Ascending aorta (tissue), 2 donors: Measurements from ENCODE around the gene RLF. TPM values are rescaled to one million over a fixed set of nuclear protein-coding genes. Genes with fewer than 3 reads are reported as not detected.

Source experiments
- DNase-seq, 2 donors: peaks; one replicate each; pipeline ENCODE4 v3.0.0-alpha.2; 2019; ENCODE audit warnings: low spot score in 2 of 2
- H3K27ac ChIP-seq, 2 donors: fragments of 200-600 bp; sonication (generic); one replicate each; pipeline ENCODE4 v1.5.1; 2016 to 2017; ENCODE audit warnings: mild to moderate bottlenecking in 1 of 2
- H3K27me3 ChIP-seq: fragments of 200-600 bp; sonication (generic); one replicate; pipeline ENCODE4 v1.5.1; 2017
- H3K36me3 ChIP-seq, 2 donors: fragments of 200-600 bp; sonication (generic); one replicate each; pipeline ENCODE4 v1.5.1; 2016
- H3K4me1 ChIP-seq, 2 donors: fragments of 200-600 bp; sonication (generic); one replicate each; pipeline ENCODE4 v1.5.1; 2016 to 2017; ENCODE audit warnings: mild to moderate bottlenecking in 1 of 2
- H3K4me3 ChIP-seq, 2 donors: fragments of 200-600 bp; sonication (generic); one replicate each; pipeline ENCODE4 v1.5.1; 2016 to 2017; ENCODE audit warnings: mild to moderate bottlenecking in 1 of 2
- H3K9me3 ChIP-seq, 2 donors: fragments of 200-600 bp; sonication (generic); one replicate each; pipeline ENCODE4 v1.5.1; 2016
- intact Hi-C: fragments of 100-400 bp; cut with DNase I; formaldehyde crosslinking; loops from one replicate; pipeline ENCODE4 v1.15.1; 2023
- total RNA-seq: library from RNA; depleted of rRNA; stranded (reverse); fragments of >200 nt; gene quantifications from one replicate; pipeline ENCODE4 v1.1.0, GENCODE V29; 2016
- TF ChIP-seq, protein P1 (sequence below), 3 experiments: fragments of 200-600 bp in 2 of 3; fragments of 450-650 bp in 1 of 3; sonication (generic) in 2 of 3; IDR thresholded peaks; one replicate each; pipeline ENCODE4 v1.5.1; 2016 to 2019; ENCODE audit warnings: antibody characterized with exemption in 3 of 3, mild to moderate bottlenecking in 1 of 3, moderate library complexity in 1 of 3

RLF gene
- 7.1 TPM for total RNA-seq

GRCh38 chr1:40161125-40161887 lies at the start of gene RLF:
TSS of gene RLF (plus strand) at chr1:40161387. CDS start at chr1:40161400, 13 bp downstream.
- DNase-seq: peak; percentile 72 to 97
- intact Hi-C loops: loop anchor here (1.0 to 10.0 kb wide), 4 partner anchors 96 to 1203 kb away; partner anchors contain the start of genes COL9A2, FOXO6 and SMAP2
- Histone ChIP-seq H3K4me3 (peak within 1 kb of the TSS; percentile 84 to 94), H3K27me3 (no peaks in the 10 kb centered on the region), H3K27ac (peak within 1 kb of the TSS; percentile 91 to 95), H3K36me3 (no peaks in the 10 kb centered on the region), H3K9me3 (no peaks in the 10 kb centered on the region), H3K4me1 (peaks cover 7 to 8% of the 10 kb centered on the region in 2 donors)
- TF ChIP-seq, protein P1, sequence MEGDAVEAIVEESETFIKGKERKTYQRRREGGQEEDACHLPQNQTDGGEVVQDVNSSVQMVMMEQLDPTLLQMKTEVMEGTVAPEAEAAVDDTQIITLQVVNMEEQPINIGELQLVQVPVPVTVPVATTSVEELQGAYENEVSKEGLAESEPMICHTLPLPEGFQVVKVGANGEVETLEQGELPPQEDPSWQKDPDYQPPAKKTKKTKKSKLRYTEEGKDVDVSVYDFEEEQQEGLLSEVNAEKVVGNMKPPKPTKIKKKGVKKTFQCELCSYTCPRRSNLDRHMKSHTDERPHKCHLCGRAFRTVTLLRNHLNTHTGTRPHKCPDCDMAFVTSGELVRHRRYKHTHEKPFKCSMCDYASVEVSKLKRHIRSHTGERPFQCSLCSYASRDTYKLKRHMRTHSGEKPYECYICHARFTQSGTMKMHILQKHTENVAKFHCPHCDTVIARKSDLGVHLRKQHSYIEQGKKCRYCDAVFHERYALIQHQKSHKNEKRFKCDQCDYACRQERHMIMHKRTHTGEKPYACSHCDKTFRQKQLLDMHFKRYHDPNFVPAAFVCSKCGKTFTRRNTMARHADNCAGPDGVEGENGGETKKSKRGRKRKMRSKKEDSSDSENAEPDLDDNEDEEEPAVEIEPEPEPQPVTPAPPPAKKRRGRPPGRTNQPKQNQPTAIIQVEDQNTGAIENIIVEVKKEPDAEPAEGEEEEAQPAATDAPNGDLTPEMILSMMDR (IDR thresholded peaks at IDR 0.05): peak in 1 of 3 experiments; percentile 16

DNA sequence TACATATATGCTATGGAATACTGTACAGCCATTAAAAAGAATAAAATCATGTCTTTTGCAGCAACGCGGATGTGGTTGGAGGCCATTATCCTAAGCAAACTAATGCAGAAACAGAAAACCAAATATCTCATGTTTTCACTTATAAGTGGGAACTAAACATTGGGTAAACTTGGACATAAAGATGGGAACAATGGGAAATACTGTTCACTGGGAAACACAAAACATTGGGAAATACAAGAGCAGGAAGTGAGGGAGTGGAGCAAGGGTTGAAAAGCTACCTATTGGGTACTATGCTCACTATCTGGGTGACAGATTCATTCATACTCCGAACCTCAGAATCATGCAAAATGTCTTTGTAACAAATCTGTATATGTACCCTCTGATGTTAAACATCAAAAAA lies 46.8 kb upstream of the RLF start:
- Histone ChIP-seq H3K4me1 (no peaks in the 10 kb centered on the region), H3K27ac (no peak overlapping the region), H3K9me3 (peaks cover 0 to 14% of the 10 kb centered on the region in 2 donors), H3K4me3 (no peak overlapping the region), H3K36me3 (no peaks in the 10 kb centered on the region), H3K27me3 (no peaks in the 10 kb centered on the region)
- TF ChIP-seq, protein P1 (IDR thresholded peaks at IDR 0.05): no peak
- no peak for DNase-seq
- intact Hi-C loops: no loop called here

- Histone ChIP-seq H3K4me1 (no peaks in the 10 kb centered on the region), H3K9me3 (no peaks in the 10 kb centered on the region), H3K36me3 (no peaks in the 10 kb centered on the region), H3K27ac (no peak overlapping the region), H3K27me3 (no peaks in the 10 kb centered on the region), H3K4me3 (no peak overlapping the region)
- DNase-seq: no peak
- TF ChIP-seq, protein P1 (IDR thresholded peaks at IDR 0.05): no peak
- intact Hi-C loops: no loop called here
These were observed 41.1 kb upstream of the RLF start for GRCh38 chr1:40120128-40120527.

- no peak for DNase-seq
- Histone ChIP-seq H3K27me3 (no peaks in the 10 kb centered on the region), H3K36me3 (no peaks in the 10 kb centered on the region), H3K4me1 (no peaks in the 10 kb centered on the region), H3K9me3 (no peaks in the 10 kb centered on the region), H3K4me3 (no peak overlapping the region), H3K27ac (no peak overlapping the region)
- intact Hi-C loops: no loop called here
- TF ChIP-seq, protein P1 (IDR thresholded peaks at IDR 0.05): no peak
These were observed 38.3 kb upstream of the RLF start for GRCh38 chr1:40122855-40123254.

GRCh38 chr1:40130892-40131291 lies 30.3 kb upstream of the RLF start:
- H3K4me3 ChIP-seq: no peak overlapping the region
- no peak overlapping the region for H3K27ac ChIP-seq
- no peaks in the 10 kb centered on the region for H3K36me3 ChIP-seq

More at GRCh38 chr1:40130892-40131291, 30.3 kb upstream of the RLF start:
- Histone ChIP-seq H3K27me3 (no peaks in the 10 kb centered on the region), H3K4me1 (no peaks in the 10 kb centered on the region), H3K9me3 (no peaks in the 10 kb centered on the region)
- intact Hi-C loops: no loop called here
- DNase-seq: no peak
- TF ChIP-seq, protein P1 (IDR thresholded peaks at IDR 0.05): no peak
